GM15510 (cell line): ENCODE data around the gene HOXD8.

Source experiments
- POLR2A ChIP-seq: IDR thresholded peaks from 3 replicates; pipeline ENCODE4 v1.6.1; 2011; ENCODE audit warnings: borderline replicate concordance; ENCODE audit not compliant: insufficient read length; ENCODE audit errors: extremely low read depth

Gene HOXD8

GRCh38 chr2:176114930-176115625 lies 14.4 kb upstream of the HOXD8 start:
- TF ChIP-seq POLR2A, result no peak

GRCh38 chr2:176115883-176116813 lies 13.4 kb upstream of the HOXD8 start, which contains the start of gene HOXD10:
TSS of gene HOXD10 (plus strand) at chr2:176116778. CDS start at chr2:176116834, 56 bp downstream.
- TF ChIP-seq POLR2A, result no peak

- no peak for TF ChIP-seq POLR2A
Measured at GRCh38 chr2:176117162-176117822, 12.2 kb upstream of the HOXD8 start.

- TF ChIP-seq POLR2A, result no peak
Measured at GRCh38 chr2:176117823-176118371, 11.6 kb upstream of the HOXD8 start.

- TF ChIP-seq POLR2A, result no peak
Measured at GRCh38 chr2:176118601-176119339, 10.7 kb upstream of the HOXD8 start.

- TF ChIP-seq POLR2A, result no peak
Measured at GRCh38 chr2:176120364-176121189, 8.9 kb upstream of the HOXD8 start.

GRCh38 chr2:176121190-176122051 lies 8.1 kb upstream of the HOXD8 start:
- no peak for TF ChIP-seq POLR2A

GRCh38 chr2:176122052-176122682 lies 7.3 kb upstream of the HOXD8 start:
- no peak for TF ChIP-seq POLR2A

- TF ChIP-seq POLR2A, result no peak
Measured at GRCh38 chr2:176122683-176123410, 6.7 kb upstream of the HOXD8 start, which contains the start of gene HOXD9. TSS of gene HOXD9 (plus strand) at chr2:176122719. CDS start at chr2:176122769, 50 bp downstream.

GRCh38 chr2:176123411-176124109 lies 5.9 kb upstream of the HOXD8 start:
- no peak for TF ChIP-seq POLR2A
